Left forelimb (tissue), 1 donor: Measurements from ENCODE around the gene SYP.
A peak's percentile ranks its signal among the peaks of the same experiment; 100 is the strongest.

Experiments
- DNase-seq: peaks from one replicate; pipeline ENCODE4 v3.0.0-alpha.2; 2018; ENCODE audit warnings: low spot score

The SYP gene

GRCh38 chrX:49220100-49220499, 20.1 kb upstream of the SYP start:
- no peak for DNase-seq

- DNase-seq: no peak
Measured at GRCh38 chrX:49214996-49215526, 15.1 kb upstream of the SYP start.

- DNase-seq: no peak
Measured at GRCh38 chrX:49214416-49214815, 14.4 kb upstream of the SYP start.

GRCh38 chrX:49212861-49213260, 12.9 kb upstream of the SYP start:
- no peak for DNase-seq

GRCh38 chrX:49212209-49212608, 12.2 kb upstream of the SYP start:
- DNase-seq: no peak

- no peak for DNase-seq
Measured at GRCh38 chrX:49211074-49211473, 11.1 kb upstream of the SYP start.

GRCh38 chrX:49210406-49210805, 10.4 kb upstream of the SYP start:
- no peak for DNase-seq

- no peak for DNase-seq
Measured at GRCh38 chrX:49209434-49210251, 9.7 kb upstream of the SYP start.

GRCh38 chrX:49208399-49208798, 8.4 kb upstream of the SYP start:
- no peak for DNase-seq

- DNase-seq: no peak
Measured at GRCh38 chrX:49206543-49206942, 6.5 kb upstream of the SYP start.

GRCh38 chrX:49205443-49205842, 5.5 kb upstream of the SYP start:
- DNase-seq: no peak

GRCh38 chrX:49204709-49205108, 4.7 kb upstream of the SYP start:
- DNase-seq: no peak

- DNase-seq: no peak
Measured at GRCh38 chrX:49204017-49204416, 4.0 kb upstream of the SYP start.

- no peak for DNase-seq
Measured at GRCh38 chrX:49203536-49203935, 3.5 kb upstream of the SYP start.

- no peak for DNase-seq
Measured at GRCh38 chrX:49202022-49202421, 2.0 kb upstream of the SYP start.

- DNase-seq: no peak
Measured at GRCh38 chrX:49199315-49199595, 738 bp downstream of the SYP start.

- no peak for DNase-seq
Measured at GRCh38 chrX:49198540-49199314, 1.3 kb downstream of the SYP start.

GRCh38 chrX:49197543-49198087, 2.4 kb downstream of the SYP start:
- DNase-seq: no peak

GRCh38 chrX:49193542-49193964, 6.4 kb downstream of the SYP start:
- no peak for DNase-seq

GRCh38 chrX:49192722-49193328, 7.2 kb downstream of the SYP start:
- DNase-seq: no peak

- DNase-seq: no peak
Measured at GRCh38 chrX:49191574-49192011, 8.4 kb downstream of the SYP start.

GRCh38 chrX:49190821-49191573, 9.0 kb downstream of the SYP start:
- peak; percentile 82 for DNase-seq
